Kidney glomerular epithelial cell (primary cell): ENCODE results near the gene PRKN.
"Not testable (repeated sequence)": the region's sequence is repeated elsewhere in the genome, so short reads cannot be mapped to it uniquely, and the experiment has no call there.

Source experiments
- DNase-seq: peaks from one replicate; lab custom pipeline; 2025; lab: John Stamatoyannopoulos, UW

The PRKN gene

DNA sequence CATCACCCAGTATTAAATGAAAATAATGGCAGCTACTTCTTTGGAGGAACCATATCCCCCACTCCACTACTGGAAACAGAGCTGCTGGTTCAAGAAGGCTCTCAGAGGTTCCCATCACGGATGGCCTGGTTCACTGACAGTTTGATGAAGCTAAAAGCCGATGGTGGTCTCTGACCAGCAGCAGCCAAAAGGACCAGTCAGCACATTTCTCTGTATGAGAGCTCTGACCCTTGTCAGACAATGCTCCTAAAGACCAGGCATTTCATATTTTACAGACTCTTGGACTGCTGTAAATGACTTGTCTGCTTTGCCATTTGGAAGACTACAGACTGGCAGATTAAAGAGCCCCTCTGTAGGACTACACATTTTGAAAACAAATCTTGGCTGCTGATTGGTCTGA lies 16.6 kb downstream of the PRKN start:
- DNase-seq, result no peak

- DNase-seq, result no peak
These were observed 17.1 kb downstream of the PRKN start for GRCh38 chr6:162710419-162710818.

- no peak for DNase-seq
These were observed 18.1 kb downstream of the PRKN start for GRCh38 chr6:162709431-162709830.

DNA sequence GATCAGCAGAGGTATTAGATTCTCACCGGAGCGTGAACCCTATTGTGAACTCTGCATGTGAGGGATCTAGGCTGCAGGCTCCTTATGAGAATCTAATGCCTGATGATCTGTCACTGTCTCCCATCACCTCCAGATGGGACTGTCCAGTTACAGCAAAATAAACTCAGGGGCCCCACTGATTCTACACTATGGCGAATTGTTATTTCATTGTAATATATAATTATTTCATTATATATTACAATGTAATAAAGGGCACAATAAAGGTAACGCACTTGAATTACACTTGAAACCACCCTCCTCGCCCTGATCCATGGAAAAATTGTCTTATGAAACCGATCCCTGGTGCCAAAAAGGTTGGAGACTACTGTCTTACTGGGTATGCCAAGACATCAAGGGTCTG lies 18.6 kb downstream of the PRKN start:
- DNase-seq, result no peak

- no peak for DNase-seq
These were observed 21.3 kb downstream of the PRKN start for GRCh38 chr6:162706232-162706631.

GRCh38 chr6:162705736-162706135 lies 21.8 kb downstream of the PRKN start:
- DNase-seq, result no peak

- no peak for DNase-seq
These were observed 23.6 kb downstream of the PRKN start for GRCh38 chr6:162704001-162704400.

GRCh38 chr6:162702446-162702845 lies 25.1 kb downstream of the PRKN start:
- DNase-seq, result no peak

DNA sequence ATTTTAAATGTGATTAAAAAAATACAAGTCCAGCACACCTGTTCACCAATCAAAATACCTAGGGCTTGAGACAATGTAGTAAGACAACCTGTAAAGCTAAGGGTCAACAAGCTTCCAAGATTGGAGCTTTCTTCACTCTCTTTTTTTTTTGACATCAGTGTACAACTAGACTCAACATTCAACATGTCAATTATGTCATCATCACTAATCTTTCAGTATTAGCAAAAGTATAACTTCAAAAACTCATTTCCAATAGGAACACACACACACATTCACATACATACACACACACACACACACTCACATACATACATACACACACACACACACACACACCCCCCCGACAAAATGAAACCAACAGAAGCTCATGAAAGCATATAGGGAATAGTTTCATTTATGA lies 26.0 kb downstream of the PRKN start:
- no peak for DNase-seq

DNA sequence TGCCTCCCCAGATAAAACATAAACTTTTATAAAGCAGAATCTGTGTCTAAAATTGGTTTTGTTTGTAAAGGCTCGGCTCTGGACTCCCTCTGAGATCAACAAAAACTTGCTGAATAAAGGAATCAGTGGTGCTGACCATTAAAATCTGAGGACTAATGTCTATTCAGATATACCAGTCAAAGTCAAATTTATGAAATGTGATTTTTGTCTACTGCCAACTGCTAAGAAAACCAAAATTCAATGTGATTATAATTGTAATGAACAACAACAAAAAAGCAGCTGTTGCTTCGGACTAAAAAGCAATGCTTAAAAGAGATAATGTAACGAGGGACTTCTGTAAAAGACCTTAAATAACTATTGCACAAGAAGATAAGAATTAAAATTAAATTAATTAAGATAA lies 26.6 kb downstream of the PRKN start:
- DNase-seq, result no peak

DNA sequence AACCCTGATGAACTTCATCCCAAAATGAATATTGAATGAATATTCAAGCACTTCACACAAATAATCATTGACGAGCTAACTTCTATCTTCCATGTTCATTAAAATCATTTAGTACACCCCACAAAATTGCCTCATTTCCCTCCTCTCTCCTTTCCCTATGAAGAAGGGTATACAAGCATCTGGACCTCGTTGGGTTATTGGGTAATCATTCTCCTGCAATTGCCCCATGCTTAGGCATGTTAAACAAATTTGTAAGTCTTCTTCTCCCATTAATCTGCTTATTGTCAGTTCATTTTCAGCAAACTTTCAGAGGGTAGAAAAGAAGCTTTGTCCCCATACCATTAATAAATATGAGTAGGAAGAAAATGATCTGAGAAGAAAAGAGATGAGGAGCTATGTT lies 27.6 kb downstream of the PRKN start:
- no peak for DNase-seq

DNA sequence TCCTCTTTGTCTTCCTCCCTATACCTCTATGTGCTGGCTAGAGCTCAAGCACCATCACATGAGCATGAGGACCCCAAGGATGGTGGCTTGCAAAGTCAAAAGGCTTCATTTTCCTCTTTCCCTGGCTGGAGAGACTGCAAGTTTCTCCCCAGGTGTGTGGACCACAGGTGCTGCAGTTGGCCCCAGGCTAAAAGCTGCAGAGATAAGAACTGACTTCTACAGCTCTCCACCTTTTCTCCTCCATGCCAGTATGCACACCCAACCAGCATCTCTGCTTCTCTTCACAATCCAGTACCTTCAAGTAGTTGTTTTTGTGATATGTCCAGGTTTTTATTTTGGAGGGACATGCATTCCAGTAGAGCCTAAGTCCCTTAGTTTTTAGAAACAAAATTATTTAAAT lies 29.1 kb downstream of the PRKN start:
- no peak for DNase-seq

DNA sequence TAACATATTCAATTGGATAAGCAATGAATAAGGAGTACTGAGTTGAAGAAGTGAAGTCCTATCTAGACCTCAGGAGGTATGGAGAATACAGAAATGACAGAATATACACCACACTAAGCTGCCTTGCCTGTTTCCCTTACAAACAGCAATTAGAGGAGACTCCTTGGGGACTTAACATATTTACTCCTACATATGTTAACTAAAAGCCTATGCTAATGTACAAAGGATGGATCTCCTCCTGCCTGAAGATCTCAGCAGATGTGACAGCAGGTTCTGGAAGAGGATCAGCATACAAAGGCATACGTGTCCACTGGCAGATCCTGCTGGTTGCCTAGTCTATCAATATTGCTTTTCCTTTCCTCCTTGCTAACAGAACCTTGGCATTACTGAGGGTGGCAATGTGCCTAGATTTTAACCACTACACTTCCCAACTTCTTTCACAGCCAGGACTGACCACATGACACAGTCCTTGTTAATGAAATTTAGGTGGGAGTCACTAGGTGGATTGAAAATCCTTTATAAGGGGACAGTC lies 29.6 kb downstream of the PRKN start:
- no peak for DNase-seq

DNA sequence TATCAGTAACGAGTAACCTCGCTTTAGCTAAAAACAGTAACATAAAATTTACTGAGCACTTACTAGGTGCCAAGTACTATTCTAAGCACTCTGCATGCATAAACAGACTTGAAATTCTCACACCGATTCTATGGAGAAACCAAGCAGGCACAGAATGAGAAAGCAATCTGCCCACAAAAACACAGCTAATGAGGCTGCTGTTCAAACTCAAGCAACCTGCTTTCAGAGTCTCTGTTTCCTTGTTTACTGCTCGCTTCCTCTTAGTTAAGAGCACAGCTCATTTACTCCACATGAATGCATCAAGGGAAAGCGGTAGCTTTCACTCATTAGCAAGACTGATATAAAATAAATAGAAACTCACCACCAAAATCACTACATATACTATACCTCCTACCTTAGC lies 37.4 kb downstream of the PRKN start:
- DNase-seq, result no peak

DNA sequence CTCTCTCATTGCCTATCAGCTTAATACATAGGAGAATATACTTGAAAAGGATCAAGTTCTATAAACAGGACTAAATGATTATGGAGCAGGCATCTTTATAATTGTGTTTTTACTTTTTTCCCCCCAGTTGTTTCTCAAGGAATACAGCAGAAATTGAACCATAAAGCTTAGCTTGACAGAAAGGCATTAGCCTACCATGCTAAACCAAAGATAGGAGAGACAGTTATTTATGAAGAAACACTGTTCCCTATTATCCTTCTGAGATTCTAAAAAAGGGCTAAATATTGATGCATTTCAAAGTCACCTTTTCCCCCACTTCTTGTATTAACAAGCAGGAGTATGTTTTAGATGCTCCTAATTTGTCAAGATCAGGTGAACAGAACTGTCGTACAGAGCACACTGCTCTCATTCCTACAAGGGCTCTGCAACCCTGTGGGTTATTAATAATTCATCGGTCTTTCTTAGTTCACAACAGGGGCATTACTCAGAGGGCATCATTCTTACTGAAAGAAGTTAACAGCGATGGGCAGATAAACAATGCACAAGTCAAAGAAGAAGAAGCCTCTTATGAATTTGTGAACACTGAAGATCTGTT lies 38.7 kb downstream of the PRKN start:
- DNase-seq, result no peak

DNA sequence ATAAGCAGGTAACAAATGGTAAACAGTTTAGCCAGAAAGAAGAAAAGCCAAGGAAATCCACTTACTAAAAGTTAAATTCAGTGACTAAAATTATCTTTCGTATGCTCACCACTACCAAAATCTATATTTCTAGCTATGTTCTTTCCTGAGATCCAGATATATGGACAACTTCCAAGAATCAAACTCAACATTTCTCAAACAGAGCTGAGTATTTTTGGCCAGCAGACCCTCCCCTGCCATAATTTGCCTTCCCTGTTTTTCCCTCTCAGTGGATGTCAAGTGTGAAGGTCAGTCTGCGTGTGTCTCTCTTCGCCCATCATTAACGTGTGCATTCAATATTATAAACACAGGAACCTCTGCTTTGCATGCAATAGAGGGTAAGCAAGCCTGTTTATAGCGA lies 42.0 kb downstream of the PRKN start:
- DNase-seq, result no peak

DNA sequence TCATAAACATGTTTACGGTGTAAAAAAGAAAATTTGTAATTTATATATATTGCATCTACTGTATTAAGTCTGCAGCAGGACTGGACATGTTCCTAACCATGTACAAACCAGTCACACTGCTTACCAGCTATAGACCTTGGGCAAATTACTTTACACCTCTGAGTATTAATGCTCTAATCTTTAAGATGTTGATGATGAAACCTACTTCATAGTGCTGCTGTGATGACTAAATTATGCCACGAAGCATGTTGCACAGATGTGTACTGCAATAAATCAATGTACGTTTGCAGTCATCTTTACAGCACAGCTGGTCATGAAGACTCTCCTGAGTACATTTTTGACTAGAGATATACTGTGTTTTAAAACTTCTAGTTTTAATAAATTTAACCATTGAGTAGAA lies 42.6 kb downstream of the PRKN start:
- no peak for DNase-seq

DNA sequence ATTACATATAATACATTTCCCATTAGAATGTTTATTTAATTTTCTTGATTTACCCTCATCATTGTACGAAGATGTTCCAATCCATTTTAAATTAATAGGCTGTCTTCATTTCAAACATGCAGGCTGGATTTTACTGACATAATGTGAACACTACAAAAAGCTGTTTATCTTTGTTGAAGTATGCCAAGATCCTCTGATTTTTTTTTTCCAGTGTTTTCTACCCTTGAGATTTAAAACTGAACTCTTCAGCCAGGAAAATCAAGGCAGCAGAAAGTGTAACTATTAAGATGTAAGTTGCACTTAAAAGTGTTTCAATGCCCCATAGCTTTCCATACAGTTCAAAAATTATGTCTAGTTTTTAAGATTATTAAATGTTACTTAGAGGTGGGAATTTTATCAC lies 43.5 kb downstream of the PRKN start:
- no peak for DNase-seq

GRCh38 chr6:162683135-162683534 lies 44.4 kb downstream of the PRKN start:
- no peak for DNase-seq

DNA sequence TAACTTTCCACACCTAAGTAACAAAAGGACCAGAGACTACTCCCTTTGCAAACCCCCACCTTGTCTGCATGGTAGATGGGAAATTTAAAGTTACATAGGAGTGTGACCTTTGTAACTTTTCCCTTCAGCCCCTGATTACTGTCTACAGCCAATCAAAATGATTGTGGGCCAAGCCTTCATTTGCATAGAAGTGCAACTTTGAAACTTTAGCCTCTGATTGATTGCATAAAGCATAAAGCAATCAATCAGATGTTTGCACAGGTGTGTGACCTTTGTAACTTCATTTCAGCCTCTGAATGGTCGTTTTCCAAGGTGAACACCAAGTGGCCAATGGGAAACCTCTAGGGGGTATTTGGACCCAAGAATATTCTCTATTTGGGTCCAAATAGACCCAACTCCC lies 46.1 kb downstream of the PRKN start:
- no peak for DNase-seq

DNA sequence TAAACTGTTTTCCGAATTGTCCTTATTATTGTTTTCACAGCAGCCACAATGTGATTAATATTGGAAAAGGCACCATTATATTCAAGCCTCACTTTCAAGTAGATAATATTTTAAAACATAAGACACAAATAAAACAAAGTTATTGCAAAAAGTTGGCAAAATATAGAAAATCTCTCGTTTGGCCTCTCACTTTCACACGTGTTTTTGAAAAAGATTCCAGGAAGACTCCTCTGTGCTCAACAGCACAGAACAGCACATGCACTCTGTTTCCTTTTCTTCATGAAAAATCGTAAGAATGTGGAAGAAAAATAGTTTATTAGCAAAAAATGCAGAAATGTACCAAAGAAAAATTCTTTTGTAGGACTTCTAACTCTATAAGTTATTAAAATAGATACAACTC lies 46.7 kb downstream of the PRKN start:
- no peak for DNase-seq

DNA sequence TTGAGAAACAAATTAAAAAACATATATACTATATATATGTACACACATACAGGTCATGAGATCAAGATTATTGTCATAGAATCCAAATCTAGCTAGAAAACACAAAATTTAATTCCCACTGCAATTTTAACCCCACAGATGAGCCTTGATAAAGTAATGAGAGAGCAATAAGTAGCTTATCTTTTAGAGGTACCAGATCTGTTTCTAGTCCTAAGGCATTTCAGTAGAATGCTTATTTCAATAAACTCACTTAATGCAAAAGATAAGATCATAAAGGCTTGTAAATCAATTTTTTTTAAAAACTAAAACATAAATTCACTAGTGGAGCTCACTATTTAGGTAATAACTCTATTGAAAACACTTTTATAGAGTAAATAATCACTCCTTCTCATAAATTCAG lies 47.2 kb downstream of the PRKN start:
- DNase-seq, result no peak

DNA sequence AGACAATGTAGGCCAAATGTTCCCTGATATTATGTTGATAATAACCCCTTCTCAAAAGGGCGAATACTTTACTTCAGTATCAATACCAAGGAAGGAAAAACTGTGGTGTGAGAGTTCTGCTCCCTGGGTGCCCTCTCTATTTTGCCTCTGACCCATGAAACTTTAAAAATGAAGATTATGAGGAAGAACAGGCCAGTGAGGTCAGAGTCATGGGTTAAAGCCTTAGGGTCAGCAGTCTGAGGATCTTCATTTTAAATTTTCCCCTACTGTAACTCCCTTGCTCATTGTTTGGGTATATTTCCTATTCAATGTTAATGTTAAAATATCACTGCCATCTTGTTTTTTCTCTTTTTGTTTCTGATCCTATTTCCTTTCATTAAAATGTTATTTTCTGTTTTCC lies 47.9 kb downstream of the PRKN start:
- no peak for DNase-seq

- DNase-seq, result not testable (repeated sequence)
These were observed 48.7 kb downstream of the PRKN start for GRCh38 chr6:162678896-162679295.

GRCh38 chr6:162675503-162675902 lies 52.1 kb downstream of the PRKN start:
- no peak for DNase-seq
